Activated naive CD4-positive, alpha-beta T cell treated with anti-CD3 and anti-CD28 coated beads, Interleukin-2, amount 50 U/mL, for 16 hours (primary cell): ENCODE data around the gene CPB1.

Experiments used
- DNase-seq: peaks from one replicate; pipeline ENCODE4 v3.0.0-alpha.2; 2020

Gene CPB1

DNA sequence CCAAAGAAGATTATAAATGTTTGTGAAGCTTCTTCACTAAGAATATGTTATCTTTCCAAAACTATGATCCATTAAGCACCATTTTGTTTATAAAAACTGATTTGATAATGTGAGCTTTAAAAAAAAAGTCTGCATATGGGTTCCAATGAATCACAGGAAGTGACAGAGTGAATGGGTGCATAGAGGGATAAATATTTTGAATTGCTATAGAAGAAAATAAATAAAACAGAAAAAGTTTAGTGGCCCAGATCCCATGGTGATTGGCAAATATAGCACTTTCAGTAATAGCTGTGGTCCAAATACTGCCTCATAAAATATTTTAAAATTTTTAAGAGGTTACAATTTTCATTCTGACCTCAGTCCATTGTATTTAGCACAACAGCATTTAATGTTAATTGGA lies 56.6 kb downstream of the CPB1 start:
- DNase-seq: no peak

DNA sequence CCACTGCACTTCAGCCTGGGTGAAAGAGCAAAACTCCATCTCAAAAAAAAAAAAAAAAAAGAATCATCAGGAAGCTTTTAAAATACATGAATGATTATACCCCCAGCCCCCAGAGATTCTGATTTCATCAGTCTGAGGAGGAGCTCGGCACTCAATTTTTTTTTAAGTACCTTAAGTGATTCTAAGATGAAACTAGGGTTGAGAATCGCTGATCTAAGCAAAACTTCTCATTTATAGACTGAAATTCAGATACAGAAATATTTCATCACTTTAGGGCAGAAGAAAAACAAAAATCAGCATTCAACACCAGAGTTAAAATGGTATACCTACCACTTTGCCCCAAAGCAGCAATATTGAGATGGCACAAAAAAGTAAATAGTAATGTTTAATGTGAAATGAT lies 62.2 kb downstream of the CPB1 start:
- no peak for DNase-seq

- no peak for DNase-seq
Observed at GRCh38 chr3:148896062-148896461, 68.5 kb downstream of the CPB1 start.

DNA sequence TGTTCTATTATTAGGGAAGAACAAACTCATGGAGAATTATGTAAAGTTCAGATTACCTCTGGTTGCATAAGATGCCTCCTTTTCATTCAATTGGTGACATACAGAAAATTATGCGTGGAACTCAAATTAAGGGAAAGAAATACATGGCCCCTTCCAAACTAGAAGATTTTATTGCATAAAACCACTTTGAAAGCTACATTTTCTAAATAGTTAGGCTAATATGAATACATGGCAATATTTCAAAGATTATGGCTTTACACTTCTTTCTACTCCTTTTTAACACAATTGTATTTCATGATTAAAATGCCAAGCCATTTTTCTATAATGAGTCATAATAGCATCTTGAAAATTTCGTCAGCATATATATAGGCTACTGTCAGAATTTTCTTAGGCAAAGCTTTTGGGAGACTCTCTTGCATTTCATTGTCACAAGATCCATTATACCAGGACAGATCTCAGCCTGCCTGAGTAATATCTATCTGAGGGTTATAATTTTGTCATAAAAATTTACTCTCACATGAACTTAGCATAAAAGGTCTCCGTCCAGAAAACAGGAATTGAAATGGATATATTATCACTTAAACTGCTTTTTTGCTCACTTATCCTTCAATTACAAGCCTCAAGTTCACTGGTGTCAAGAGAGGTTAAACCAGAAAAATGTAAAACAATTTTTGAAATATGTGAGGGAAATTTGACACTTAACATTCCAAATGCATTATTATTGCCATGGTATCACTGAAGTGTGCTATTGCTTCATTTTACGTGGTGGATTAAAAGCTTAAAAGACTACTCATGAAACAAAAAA lies 74.6 kb downstream of the CPB1 start:
- no peak for DNase-seq

DNA sequence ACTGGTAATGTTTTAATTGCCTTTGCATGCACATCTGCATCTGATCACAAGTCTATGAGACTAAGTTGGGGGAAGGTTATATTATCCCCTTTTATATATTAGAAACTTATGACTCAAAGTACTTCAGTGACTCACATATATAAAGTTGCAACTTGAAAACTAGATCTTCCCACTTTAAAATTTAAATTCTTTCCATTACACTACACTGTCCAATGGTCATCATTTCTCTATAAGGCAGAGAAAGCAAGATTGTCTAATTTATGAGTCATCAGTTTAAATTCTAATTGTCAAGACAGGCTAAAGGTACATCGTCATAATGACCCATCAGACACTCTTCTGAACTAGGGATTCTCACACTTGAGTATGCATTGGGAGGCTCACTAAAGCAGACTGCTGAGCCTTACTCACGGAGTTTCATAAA lies 75.4 kb downstream of the CPB1 start:
- DNase-seq: no peak

DNA sequence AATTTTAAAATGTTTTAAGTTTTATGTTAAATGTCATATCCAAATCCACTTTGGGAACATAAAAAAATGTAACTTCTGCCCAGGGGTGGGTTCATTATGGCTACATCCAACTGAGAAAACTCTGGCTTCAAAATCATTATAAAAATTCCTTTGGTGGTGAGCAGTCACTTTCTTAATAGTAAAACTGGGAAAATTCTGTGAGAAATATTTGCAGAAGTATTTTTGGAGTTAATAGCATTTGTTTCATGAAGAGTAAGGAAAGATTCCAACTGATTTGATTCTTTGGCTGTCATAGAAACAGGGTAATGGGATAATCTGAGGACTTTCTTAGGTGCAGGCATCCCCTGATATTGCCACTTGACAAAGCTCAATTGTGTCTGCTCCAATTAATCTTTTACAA lies 76.3 kb downstream of the CPB1 start:
- no peak for DNase-seq

DNA sequence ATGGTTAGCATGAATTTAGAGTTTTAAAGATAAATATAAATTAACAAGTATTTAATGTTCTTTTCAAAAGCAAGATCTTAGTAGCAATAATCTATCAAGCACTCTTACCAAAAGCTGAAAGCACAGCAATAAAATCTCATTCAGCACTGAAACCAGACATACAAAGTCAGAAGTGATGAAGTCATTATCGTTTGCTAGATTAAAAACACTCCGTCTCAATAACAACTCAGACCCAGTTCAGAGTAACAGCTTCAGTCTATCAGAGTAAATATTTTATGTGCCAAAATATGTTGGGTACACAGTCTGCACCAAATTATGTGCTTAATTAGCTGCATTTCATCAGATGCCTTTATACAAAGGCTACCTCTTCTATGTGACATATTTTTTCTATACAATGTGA lies 79.1 kb downstream of the CPB1 start:
- no peak for DNase-seq
